ENCODE measurements around the gene DCXR. TPM values are rescaled to one million over a fixed set of nuclear protein-coding genes. Genes with fewer than 3 reads are reported as not detected.

The DCXR gene
- total and polyA plus RNA-seq, 2 of the 13 experiments (the other 11 are each of a cell fraction or from before 2014, with no cell fraction given), result 287 to 311 TPM

- TF ChIP-seq IKZF1 (IDR thresholded peaks at IDR 0.05) (no peak), ZNF260 (CRISPR knock-in tag; IDR thresholded peaks at IDR 0.05; ENCODE audit: borderline replicate concordance, low read depth) (0 out of 2 replicates have a peak, but pooled peaks have one; percentile 70), ESRRA (CRISPR knock-in tag; IDR thresholded peaks at IDR 0.05; ENCODE audit: low read depth) (no peak; the same call in 1 of the 2 replicates), BRD4 (CRISPR knock-in tag; IDR thresholded peaks at IDR 0.05) (peak; percentile 72; the same call in 1 of the 2 replicates), ELF3 (CRISPR knock-in tag; IDR thresholded peaks at IDR 0.05) (peak; percentile 70), RBFOX2 (IDR thresholded peaks at IDR 0.05; ENCODE audit: low read depth, low read length) (peak; percentile 97), MEF2D (CRISPR knock-in tag; IDR thresholded peaks at IDR 0.05) (peak; percentile 75), PAF1 (CRISPR knock-in tag; IDR thresholded peaks at IDR 0.05) (peak; percentile 73), ZNF230 (CRISPR knock-in tag; IDR thresholded peaks at IDR 0.05) (no peak), HIVEP1 (CRISPR knock-in tag; IDR thresholded peaks at IDR 0.05) (peak; percentile 96), SETDB1 (CRISPR knock-in tag; IDR thresholded peaks at IDR 0.05; ENCODE audit: borderline replicate concordance) (no peak), ZNF33A (CRISPR knock-in tag; IDR thresholded peaks at IDR 0.05; ENCODE audit: borderline replicate concordance) (no peak), KDM4B (CRISPR knock-in tag; IDR thresholded peaks at IDR 0.05) (peak; percentile 84), REL (CRISPR knock-in tag; conservative IDR thresholded peaks at IDR 0.05) (no peak), ZBED4 (CRISPR knock-in tag; IDR thresholded peaks at IDR 0.05; ENCODE audit: borderline replicate concordance) (peak; percentile 55; the same call in 1 of the 2 replicates), PHF21A (CRISPR knock-in tag; IDR thresholded peaks at IDR 0.05) (peak; percentile 96), GRHL1 (CRISPR knock-in tag; conservative IDR thresholded peaks at IDR 0.05) (no peak), MIER3 (CRISPR knock-in tag; IDR thresholded peaks at IDR 0.05; ENCODE audit: borderline replicate concordance) (peak; percentile 62; the same call in 1 of the 2 replicates), BORCS8-MEF2B (CRISPR knock-in tag; IDR thresholded peaks at IDR 0.05) (peak; percentile 22), CREM (IDR thresholded peaks at IDR 0.05) (0 out of 2 replicates have a peak, but pooled peaks have one; percentile 30), CREM (CRISPR knock-in tag; IDR thresholded peaks at IDR 0.05) (no peak), E2F5 (CRISPR knock-in tag; conservative IDR thresholded peaks at IDR 0.05) (no peak), SCMH1 (CRISPR knock-in tag; IDR thresholded peaks at IDR 0.05; ENCODE audit: borderline replicate concordance) (no peak)
These were observed 33.8 kb downstream of the DCXR start (continued) for GRCh38 chr17:82003411-82004381.
